Measurements from ENCODE around the gene SVOPL.
A peak's percentile ranks its signal among the peaks of the same experiment; 100 is the strongest.

The SVOPL gene

GRCh38 chr7:138602451-138602850, 98.7 kb downstream of the SVOPL start:
- no peak for FAIRE-seq

- no peak for FAIRE-seq
These were observed 105.7 kb downstream of the SVOPL start for GRCh38 chr7:138595454-138595853.

GRCh38 chr7:138590154-138590553, 111.0 kb downstream of the SVOPL start:
- no peak for FAIRE-seq

- FAIRE-seq, result no peak
These were observed 112.2 kb downstream of the SVOPL start for GRCh38 chr7:138588986-138589385.

- FAIRE-seq, result no peak
These were observed 113.7 kb downstream of the SVOPL start for GRCh38 chr7:138587485-138587884.

GRCh38 chr7:138585283-138585993, 115.7 kb downstream of the SVOPL start:
- no peak for FAIRE-seq

- FAIRE-seq, result peak; percentile 60
These were observed 116.5 kb downstream of the SVOPL start for GRCh38 chr7:138584696-138585095.

- FAIRE-seq, result no peak
These were observed 116.9 kb downstream of the SVOPL start for GRCh38 chr7:138584283-138584682.

- FAIRE-seq, result no peak
These were observed 120.1 kb downstream of the SVOPL start for GRCh38 chr7:138581065-138581464.

GRCh38 chr7:138579671-138580070, 121.5 kb downstream of the SVOPL start:
- FAIRE-seq, result no peak

GRCh38 chr7:138579136-138579535, 122.0 kb downstream of the SVOPL start:
- no peak for FAIRE-seq

- no peak for FAIRE-seq
These were observed 125.2 kb downstream of the SVOPL start for GRCh38 chr7:138575897-138576428.

- no peak for FAIRE-seq
These were observed 127.4 kb downstream of the SVOPL start for GRCh38 chr7:138573741-138574140.

GRCh38 chr7:138570715-138571114, 130.4 kb downstream of the SVOPL start:
- no peak for FAIRE-seq

GRCh38 chr7:138569418-138569817, 131.7 kb downstream of the SVOPL start:
- FAIRE-seq, result peak; percentile 41

GRCh38 chr7:138568655-138569054, 132.5 kb downstream of the SVOPL start:
- peak; percentile 68 for FAIRE-seq

GRCh38 chr7:138565451-138566114, 135.6 kb downstream of the SVOPL start:
- no peak for FAIRE-seq

- no peak for FAIRE-seq
These were observed 136.1 kb downstream of the SVOPL start for GRCh38 chr7:138565071-138565450.

- FAIRE-seq, result no peak
These were observed 136.8 kb downstream of the SVOPL start for GRCh38 chr7:138564365-138564764.

GRCh38 chr7:138563808-138564207, 137.4 kb downstream of the SVOPL start:
- FAIRE-seq, result no peak

GRCh38 chr7:138559448-138559847, 141.7 kb downstream of the SVOPL start:
- FAIRE-seq, result no peak

- FAIRE-seq, result no peak
These were observed 144.2 kb downstream of the SVOPL start for GRCh38 chr7:138556771-138557484.

- no peak for FAIRE-seq
These were observed 145.5 kb downstream of the SVOPL start for GRCh38 chr7:138555684-138556083.

- FAIRE-seq, result no peak
These were observed 146.5 kb downstream of the SVOPL start for GRCh38 chr7:138554674-138555073.

All from A204.1 (cell line).